Measurements from ENCODE around the gene STRAP.
A peak's percentile ranks its signal among the peaks of the same experiment; 100 is the strongest.
"Not testable (repeated sequence)": the region's sequence is repeated elsewhere in the genome, so short reads cannot be mapped to it uniquely, and the experiment has no call there.

STRAP gene

GRCh38 chr12:15932327-15932726 is 50.1 kb downstream of the STRAP start:
- FAIRE-seq (no peak), DNase-seq (ENCODE audit: insufficient read length) (no peak)
- TF ChIP-seq POLR2A (IDR thresholded peaks at IDR 0.05; ENCODE audit: low read depth, low read length) (no peak), POLR2AphosphoS5 (IDR thresholded peaks at IDR 0.05; ENCODE audit: low read depth, low read length) (no peak), TAF1 (IDR thresholded peaks at IDR 0.05; ENCODE audit: borderline replicate concordance, low read depth, low read length) (no peak)

DNA sequence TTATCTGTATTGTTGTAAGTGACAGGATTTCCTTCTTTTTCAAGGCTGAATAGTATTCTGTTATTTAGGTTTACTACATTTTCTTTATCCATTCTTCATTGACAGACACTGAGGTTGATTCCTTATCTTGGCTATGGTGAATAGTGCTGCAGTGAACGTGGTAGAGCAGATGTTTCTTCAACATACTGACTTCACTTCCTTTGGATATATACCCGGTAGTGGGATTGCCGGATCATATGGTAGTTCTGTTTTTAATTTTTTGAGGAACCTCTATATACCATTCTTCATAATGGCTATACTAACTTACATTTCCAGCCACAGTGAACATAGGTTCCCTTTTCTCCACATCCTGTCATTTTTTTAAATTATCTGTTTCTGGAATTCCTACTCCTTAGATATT is 50.8 kb downstream of the STRAP start:
- TF ChIP-seq POLR2AphosphoS5 (IDR thresholded peaks at IDR 0.05; ENCODE audit: low read depth, low read length): no peak
- no peak for TF ChIP-seq POLR2A (IDR thresholded peaks at IDR 0.05; ENCODE audit: low read depth, low read length)
- no peak for TF ChIP-seq TAF1 (IDR thresholded peaks at IDR 0.05; ENCODE audit: borderline replicate concordance, low read depth, low read length)
- FAIRE-seq (no peak), DNase-seq (ENCODE audit: insufficient read length) (no peak)

DNA sequence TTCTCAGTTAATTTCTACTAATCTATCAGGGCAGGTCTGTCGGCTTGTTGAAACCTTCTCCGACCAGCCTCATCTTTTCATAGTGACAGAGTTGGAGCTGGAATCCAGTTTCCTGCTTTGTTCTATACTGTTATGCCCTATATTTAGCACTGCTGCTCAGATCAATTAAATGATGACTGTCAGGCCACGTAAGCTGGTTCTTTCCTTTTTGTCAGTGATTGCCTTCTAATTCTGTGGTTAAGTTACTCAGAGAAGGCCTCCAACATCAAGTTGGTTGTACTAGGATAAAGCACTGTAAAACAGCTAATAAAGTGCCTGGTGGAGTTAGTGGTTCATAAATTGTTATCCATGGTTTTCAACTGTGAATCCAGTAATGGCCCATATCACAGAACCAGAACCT is 51.6 kb downstream of the STRAP start:
- TF ChIP-seq POLR2A (IDR thresholded peaks at IDR 0.05; ENCODE audit: low read depth, low read length): no peak
- TF ChIP-seq POLR2AphosphoS5 (IDR thresholded peaks at IDR 0.05; ENCODE audit: low read depth, low read length): no peak
- no peak for TF ChIP-seq TAF1 (IDR thresholded peaks at IDR 0.05; ENCODE audit: borderline replicate concordance, low read depth, low read length)
- FAIRE-seq (no peak), DNase-seq (ENCODE audit: insufficient read length) (no peak)

- FAIRE-seq: peak; percentile 14
- no peak for TF ChIP-seq POLR2A (IDR thresholded peaks at IDR 0.05; ENCODE audit: low read depth, low read length)
- TF ChIP-seq TAF1 (IDR thresholded peaks at IDR 0.05; ENCODE audit: borderline replicate concordance, low read depth, low read length): no peak
Observed at GRCh38 chr12:15936751-15937150, 54.6 kb downstream of the STRAP start.

DNA sequence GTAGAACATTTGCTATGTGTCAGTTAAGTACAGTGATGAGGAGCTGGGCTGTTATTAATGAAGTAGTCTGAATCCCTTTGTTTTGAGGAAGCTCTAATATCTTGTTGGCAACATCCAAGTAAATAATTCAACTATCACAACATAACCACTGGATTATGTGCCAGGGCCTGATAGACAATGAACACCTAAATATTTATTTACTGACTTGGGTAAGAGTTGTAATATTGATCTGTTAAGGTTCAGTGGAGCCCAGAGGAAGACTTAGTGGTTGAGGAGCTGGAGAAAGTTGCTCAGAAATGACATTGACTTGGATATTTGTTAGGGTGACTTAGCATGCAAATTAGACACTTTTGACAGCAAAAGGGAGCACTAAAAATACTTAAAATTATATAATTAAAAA is 55.7 kb downstream of the STRAP start:
- TF ChIP-seq TAF1 (IDR thresholded peaks at IDR 0.05; ENCODE audit: borderline replicate concordance, low read depth, low read length) (no peak), POLR2AphosphoS5 (IDR thresholded peaks at IDR 0.05; ENCODE audit: low read depth, low read length) (no peak), POLR2A (IDR thresholded peaks at IDR 0.05; ENCODE audit: low read depth, low read length) (no peak)
- no peak for FAIRE-seq
- no peak for DNase-seq (ENCODE audit: insufficient read length)

More at GRCh38 chr12:15936751-15937150, 54.6 kb downstream of the STRAP start:
- no peak for DNase-seq (ENCODE audit: insufficient read length)

- DNase-seq (ENCODE audit: insufficient read length) (no peak), FAIRE-seq (peak; percentile 24)
- TF ChIP-seq TAF1 (IDR thresholded peaks at IDR 0.05; ENCODE audit: borderline replicate concordance, low read depth, low read length) (no peak), POLR2A (IDR thresholded peaks at IDR 0.05; ENCODE audit: low read depth, low read length) (no peak), POLR2AphosphoS5 (IDR thresholded peaks at IDR 0.05; ENCODE audit: low read depth, low read length) (no peak)
Observed at GRCh38 chr12:15939111-15939510, 56.9 kb downstream of the STRAP start.

DNA sequence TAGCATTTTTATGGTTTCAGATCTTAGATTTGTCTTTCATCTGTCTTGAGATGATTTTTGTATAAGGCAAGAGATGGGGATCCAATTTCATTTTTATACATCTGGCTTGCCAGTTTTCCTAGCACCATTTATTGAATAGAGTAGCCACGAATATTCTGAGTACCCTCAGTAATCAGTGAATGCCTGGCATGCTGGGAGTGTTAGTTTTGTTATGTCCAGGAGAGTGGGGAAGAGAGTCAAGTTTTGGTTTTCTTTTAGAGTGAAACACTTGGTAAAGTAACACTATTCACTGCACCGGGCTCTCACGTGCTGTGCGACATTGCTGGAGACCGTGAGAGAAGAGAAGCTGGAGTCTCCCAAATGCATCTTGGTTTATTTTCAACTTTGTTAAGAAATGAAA is 60.3 kb downstream of the STRAP start:
- DNase-seq (ENCODE audit: insufficient read length): no peak
- no peak for TF ChIP-seq POLR2AphosphoS5 (IDR thresholded peaks at IDR 0.05; ENCODE audit: low read depth, low read length)
- TF ChIP-seq TAF1 (IDR thresholded peaks at IDR 0.05; ENCODE audit: borderline replicate concordance, low read depth, low read length): no peak
- no peak for TF ChIP-seq POLR2A (IDR thresholded peaks at IDR 0.05; ENCODE audit: low read depth, low read length)
- FAIRE-seq: no peak

- FAIRE-seq; DNase-seq (ENCODE audit: insufficient read length): not testable (repeated sequence)
Observed at GRCh38 chr12:15943519-15943918, 61.3 kb downstream of the STRAP start.

GRCh38 chr12:15948461-15948860 is 66.3 kb downstream of the STRAP start:
- FAIRE-seq; DNase-seq (ENCODE audit: insufficient read length): not testable (repeated sequence)

All from GM12892 (cell line).